ENCODE data around the gene SLC66A2.
"Not testable (repeated sequence)": the region's sequence is repeated elsewhere in the genome, so short reads cannot be mapped to it uniquely, and the experiment has no call there.

Gene SLC66A2

GRCh38 chr18:79971211-79971952 is 19.9 kb upstream of the SLC66A2 start:
- DNase-seq (ENCODE audit: low read depth) = no peak

GRCh38 chr18:79970419-79971133 is 19.1 kb upstream of the SLC66A2 start:
- DNase-seq (ENCODE audit: low read depth) = no peak

GRCh38 chr18:79965119-79965902 is 13.9 kb upstream of the SLC66A2 start:
- DNase-seq (ENCODE audit: low read depth) = no peak

- DNase-seq (ENCODE audit: low read depth) = peak; percentile 51
Measured at GRCh38 chr18:79964330-79965118, 13.1 kb upstream of the SLC66A2 start, which contains the start of gene HSBP1L1. TSS of gene HSBP1L1 (plus strand) at chr18:79964643. CDS start at chr18:79964736, 93 bp downstream.

- no peak for DNase-seq (ENCODE audit: low read depth)
Measured at GRCh38 chr18:79963658-79964329, 12.3 kb upstream of the SLC66A2 start.

- DNase-seq (ENCODE audit: low read depth) = no peak
Measured at GRCh38 chr18:79962835-79963657, 11.6 kb upstream of the SLC66A2 start.

- DNase-seq (ENCODE audit: low read depth) = no peak
Measured at GRCh38 chr18:79962311-79962710, 10.9 kb upstream of the SLC66A2 start.

- DNase-seq (ENCODE audit: low read depth) = no peak
Measured at GRCh38 chr18:79961527-79962291, 10.3 kb upstream of the SLC66A2 start.

- DNase-seq (ENCODE audit: low read depth) = no peak
Measured at GRCh38 chr18:79960921-79961526, 9.6 kb upstream of the SLC66A2 start.

- DNase-seq (ENCODE audit: low read depth) = not testable (repeated sequence)
Measured at GRCh38 chr18:79960161-79960801, 8.8 kb upstream of the SLC66A2 start.

- no peak for DNase-seq (ENCODE audit: low read depth)
Measured at GRCh38 chr18:79958981-79959380, 7.5 kb upstream of the SLC66A2 start.

GRCh38 chr18:79956276-79956675 is 4.8 kb upstream of the SLC66A2 start:
- no peak for DNase-seq (ENCODE audit: low read depth)

- no peak for DNase-seq (ENCODE audit: low read depth)
Measured at GRCh38 chr18:79955302-79956075, 4.0 kb upstream of the SLC66A2 start.

GRCh38 chr18:79954791-79955190 is 3.3 kb upstream of the SLC66A2 start:
- DNase-seq (ENCODE audit: low read depth) = no peak

- no peak for DNase-seq (ENCODE audit: low read depth)
Measured at GRCh38 chr18:79953971-79954651, 2.7 kb upstream of the SLC66A2 start.

GRCh38 chr18:79952996-79953559 is 1.6 kb upstream of the SLC66A2 start:
- DNase-seq (ENCODE audit: low read depth) = no peak

- no peak for DNase-seq (ENCODE audit: low read depth)
Measured at GRCh38 chr18:79952456-79952995, 1.1 kb upstream of the SLC66A2 start.
